ENCODE measurements around the gene LSM7.

The LSM7 gene

DNA sequence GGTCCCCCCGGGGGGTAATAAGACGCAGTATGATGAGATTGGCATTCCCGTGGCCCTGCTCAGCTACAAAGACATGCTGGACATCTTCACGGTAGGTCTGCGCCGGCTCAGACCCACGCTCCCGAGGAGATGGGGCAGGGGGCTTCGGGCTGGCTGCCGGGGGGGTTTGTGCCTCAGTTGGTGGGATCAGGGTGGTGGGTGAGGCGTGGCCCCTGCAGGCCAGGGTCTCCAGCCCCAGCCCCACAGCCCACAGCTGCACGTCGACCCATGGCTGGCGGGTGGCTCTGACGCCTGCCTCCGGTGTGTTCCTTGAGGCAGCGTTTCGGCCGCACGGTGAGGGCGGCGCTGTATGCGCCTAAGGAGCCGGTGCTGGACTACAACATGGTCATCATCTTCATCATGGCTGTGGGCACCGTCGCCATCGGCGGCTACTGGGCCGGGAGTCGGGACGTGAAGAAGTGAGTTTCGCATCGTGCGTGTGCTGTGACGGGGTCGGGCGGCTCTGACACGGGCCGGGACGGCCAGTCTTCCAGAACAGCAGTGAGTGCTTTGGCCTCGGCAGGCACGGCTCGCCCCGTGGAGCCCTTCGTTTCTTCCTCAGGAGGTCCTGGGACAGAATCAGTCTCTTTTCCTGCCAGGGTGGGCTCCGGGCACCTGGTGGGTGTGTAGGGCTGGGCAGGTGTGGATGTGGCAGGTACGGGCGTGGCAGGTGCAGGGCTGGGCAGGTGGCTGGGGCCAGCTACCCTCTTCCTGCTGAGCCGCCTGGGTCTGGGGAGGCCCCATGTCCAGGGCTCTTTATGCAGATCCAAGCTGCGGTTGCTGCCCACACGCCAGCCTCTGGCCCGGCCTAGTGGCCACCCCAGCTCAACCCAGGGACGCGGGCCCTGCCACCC lies 10.6 kb upstream of the LSM7 start:
- DNase-seq (ENCODE audit: low read depth in 1 of 2, low spot score in 1 of 2): no peak

GRCh38 chr19:2338055-2338615 lies 9.7 kb upstream of the LSM7 start:
- DNase-seq (ENCODE audit: low read depth in 1 of 2, low spot score in 1 of 2): no peak

GRCh38 chr19:2337329-2337707 lies 8.9 kb upstream of the LSM7 start:
- no peak for DNase-seq (ENCODE audit: low read depth in 1 of 2, low spot score in 1 of 2)

- no peak for DNase-seq (ENCODE audit: low read depth in 1 of 2, low spot score in 1 of 2)
These were observed 8.3 kb upstream of the LSM7 start for GRCh38 chr19:2336528-2337328.

GRCh38 chr19:2335848-2336247 lies 7.5 kb upstream of the LSM7 start:
- no peak for DNase-seq (ENCODE audit: low read depth in 1 of 2, low spot score in 1 of 2)

GRCh38 chr19:2334986-2335846 lies 6.8 kb upstream of the LSM7 start:
- DNase-seq (ENCODE audit: low read depth in 1 of 2, low spot score in 1 of 2): no peak

GRCh38 chr19:2334426-2334825 lies 6.0 kb upstream of the LSM7 start:
- DNase-seq (ENCODE audit: low read depth in 1 of 2, low spot score in 1 of 2): no peak

DNA sequence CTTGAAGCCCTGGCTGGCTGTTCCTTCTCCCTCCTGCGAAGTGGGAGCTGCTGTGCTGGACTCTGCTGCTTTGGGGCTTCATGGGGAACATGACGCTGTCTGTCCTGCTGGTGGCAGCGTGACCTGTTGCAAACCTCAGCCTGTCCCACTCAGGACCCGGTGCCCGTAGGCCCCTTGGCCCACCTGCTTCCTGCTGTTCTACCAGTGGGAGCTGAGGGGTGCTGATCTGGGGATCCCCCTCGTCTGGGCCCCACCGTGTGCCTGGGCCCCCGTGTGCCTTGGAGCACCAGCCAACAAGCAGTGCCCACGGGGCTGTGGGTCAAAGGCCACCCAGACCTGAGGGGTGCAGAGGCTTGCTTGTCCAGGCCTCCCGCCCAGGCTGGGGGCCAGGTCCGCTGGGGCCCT lies 5.4 kb upstream of the LSM7 start:
- no peak for DNase-seq (ENCODE audit: low read depth in 1 of 2, low spot score in 1 of 2)

DNA sequence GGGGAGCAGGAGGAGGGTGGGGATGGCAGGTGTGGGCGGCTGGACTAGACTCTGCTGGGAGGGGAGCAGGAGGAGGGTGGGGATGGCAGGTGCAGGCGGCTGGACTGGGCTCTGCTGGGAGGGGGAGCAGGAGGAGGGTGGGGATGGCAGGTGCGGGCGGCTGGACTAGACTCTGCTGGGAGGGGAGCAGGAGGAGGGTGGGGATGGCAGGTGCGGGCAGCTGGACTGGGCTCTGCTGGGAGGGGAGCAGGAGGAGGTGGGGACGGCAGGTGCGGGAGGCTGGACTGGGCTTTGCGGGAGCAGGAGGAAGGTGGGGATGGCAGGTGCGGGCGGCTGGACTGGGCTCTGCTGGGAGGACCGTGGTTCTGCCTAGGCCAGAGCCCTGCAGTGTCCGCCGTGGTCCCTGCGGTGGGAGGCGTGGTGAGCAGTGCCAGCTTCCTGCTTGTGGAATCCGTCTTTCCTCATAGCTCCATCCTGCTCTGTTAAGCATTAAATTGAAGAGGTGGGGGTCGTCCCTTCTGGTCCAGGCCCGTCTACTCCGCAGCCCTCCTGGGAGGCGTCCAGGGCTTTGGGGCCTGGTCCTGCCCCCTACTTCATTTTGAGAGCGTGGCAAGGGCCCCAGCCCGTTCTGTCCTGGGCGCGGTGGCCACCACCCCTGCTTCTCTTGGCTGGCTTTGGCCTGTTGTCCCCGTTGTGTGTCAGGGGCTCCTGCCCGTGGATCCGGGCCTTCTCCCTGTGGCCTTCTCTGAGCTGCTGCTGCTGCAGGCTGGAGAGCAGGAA lies 4.8 kb upstream of the LSM7 start:
- no peak for DNase-seq (ENCODE audit: low read depth in 1 of 2, low spot score in 1 of 2)

DNA sequence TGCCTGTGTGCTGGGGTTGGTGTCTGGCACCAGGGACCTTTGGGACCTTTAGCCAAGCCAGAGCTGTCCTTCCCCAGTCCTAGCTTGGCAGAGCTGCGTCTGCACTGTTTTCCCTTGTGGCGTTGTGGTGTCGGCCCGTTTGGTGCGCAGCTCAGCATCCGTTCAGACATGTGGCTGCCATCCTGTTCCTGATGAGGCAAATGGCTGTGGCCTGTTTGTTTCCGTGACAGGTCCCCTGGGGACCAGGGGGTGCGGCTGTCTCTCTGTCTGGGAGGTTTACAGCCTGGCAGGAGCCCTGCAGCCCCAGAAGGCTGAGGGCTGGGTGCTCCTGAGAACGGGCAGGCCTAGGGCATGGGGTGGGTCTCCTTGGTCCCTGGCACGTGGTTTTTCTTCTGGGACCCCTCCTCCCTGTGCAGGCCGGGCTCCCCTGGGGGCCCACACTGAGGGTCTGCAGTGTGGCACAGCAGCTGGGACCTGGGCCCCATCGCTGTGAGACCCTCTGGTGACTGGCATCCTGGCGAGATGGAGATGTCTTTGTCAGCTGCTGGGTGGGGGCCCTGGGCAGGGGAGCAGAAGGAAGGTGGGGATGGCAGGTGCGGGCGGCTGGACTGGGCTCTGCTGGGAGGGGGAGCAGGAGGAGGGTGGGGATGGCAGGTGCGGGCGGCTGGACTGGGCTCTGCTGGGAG lies 4.1 kb upstream of the LSM7 start:
- DNase-seq (ENCODE audit: low read depth in 1 of 2, low spot score in 1 of 2): no peak

- no peak for DNase-seq (ENCODE audit: low read depth in 1 of 2, low spot score in 1 of 2)
These were observed 3.3 kb upstream of the LSM7 start for GRCh38 chr19:2331601-2332246.

DNA sequence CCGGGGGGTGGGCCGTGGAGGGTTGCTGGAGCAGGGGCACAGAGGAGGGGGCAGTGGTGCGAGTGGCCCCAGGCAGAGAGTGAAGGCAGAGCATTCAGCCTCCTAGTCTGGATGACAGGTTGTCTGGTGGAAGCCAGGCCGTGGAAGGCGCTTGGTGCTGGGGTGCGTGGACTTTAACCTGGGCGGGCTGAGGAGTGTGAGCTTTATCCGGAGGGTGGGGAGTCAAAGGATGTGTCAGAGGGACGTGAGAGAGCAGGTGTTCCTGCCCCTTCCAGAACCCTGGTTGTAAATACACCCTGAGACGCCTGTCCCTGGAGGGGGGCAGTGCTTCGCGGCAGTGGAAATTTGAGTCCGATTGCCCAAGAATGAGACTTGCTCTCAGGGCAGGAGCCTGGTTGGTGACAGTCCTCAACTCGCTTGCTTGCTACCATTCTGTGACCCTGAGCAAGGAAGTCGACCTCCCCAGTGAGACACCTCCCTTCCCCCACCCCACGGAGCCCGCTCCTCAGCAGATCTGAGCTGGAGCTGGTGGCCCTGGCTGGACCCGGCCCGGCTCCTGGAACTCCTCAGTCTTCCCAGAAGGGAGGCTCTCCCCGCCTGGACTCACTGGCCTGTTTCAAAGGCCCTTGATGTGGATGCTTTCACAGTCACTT lies 2.4 kb upstream of the LSM7 start:
- no peak for DNase-seq (ENCODE audit: low read depth in 1 of 2, low spot score in 1 of 2)

DNA sequence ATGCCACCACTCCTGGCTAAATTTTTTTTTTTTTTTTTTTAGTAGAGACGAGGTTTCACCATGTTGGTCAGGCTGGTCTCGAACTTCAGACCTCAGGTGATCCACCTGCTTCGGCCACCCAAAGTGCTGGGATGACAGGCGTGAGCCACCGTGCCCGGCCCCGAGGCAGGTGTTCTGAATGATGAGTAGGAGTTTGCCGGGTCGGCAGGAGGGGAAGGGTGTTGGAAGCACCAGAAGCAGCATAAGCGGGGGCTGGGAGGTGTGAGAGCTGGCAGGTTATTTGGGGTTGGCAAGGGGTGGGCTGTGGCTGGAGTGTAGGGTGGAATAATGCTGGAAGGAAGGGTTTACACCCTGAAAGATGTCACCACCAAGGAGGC lies 1.9 kb upstream of the LSM7 start:
- DNase-seq (ENCODE audit: low read depth in 1 of 2, low spot score in 1 of 2): no peak

- no peak for DNase-seq (ENCODE audit: low read depth in 1 of 2, low spot score in 1 of 2)
These were observed 1.1 kb upstream of the LSM7 start for GRCh38 chr19:2329501-2329916.

DNA sequence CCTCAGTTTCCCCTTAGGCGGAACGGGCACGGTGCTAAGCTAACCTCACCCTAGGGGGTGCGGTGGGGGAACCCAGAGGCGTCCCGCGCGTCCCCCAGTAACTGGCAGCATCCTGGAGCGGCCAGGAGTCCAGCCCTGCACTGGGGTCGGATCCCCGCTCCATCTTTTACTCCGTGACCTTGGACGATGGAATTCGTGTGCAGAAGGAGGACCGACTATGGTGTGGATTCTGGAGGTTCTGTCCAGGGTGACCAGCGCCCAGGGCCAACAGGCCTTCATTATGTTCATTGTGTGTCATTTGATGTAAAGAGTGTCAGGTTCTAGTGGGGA lies 728 bp upstream of the LSM7 start:
- DNase-seq (ENCODE audit: low read depth in 1 of 2, low spot score in 1 of 2): no peak

DNA sequence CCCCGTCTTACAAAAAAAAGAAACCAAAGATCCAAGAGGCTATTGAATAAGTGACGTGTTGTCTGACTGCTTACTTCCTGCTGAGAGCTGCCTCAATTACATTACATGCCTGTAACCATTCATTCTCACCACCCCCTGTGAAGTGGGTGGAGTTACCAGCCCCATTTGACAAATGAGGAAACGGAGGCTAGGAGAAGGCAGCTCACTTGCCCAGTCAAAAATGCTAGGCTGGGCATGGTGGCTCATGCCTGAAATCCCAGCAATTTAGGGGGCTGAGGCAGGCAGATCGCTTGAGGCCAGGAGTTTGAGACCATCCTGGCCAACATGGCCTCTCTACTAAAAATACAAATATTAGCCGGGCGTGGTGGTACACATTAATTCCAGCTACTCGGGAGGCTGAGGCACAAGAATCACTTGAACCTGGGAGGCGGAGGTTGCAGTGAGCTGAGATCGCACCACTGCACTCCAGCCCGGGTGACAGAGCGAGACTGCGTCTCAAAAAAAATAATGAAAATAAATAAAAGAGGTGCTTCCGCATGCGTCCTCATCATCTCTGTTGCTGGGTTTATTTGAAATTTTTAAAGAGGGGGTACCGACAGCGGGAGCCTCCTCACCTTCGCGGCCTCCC lies 499 bp downstream of the LSM7 start:
- DNase-seq (ENCODE audit: low read depth in 1 of 2, low spot score in 1 of 2): peak; percentile 28 to 71

GRCh38 chr19:2326699-2327360 lies 1.6 kb downstream of the LSM7 start:
- no peak for DNase-seq (ENCODE audit: low read depth in 1 of 2, low spot score in 1 of 2)

All from activated CD4-positive, alpha-beta T cell treated with anti-CD3 and anti-CD28 coated beads, Interleukin-2, amount 50 U/mL, for 24 hours (primary cell).